GM10847 (cell line): ENCODE data around the gene HSBP1L1.

Experiments used
- POLR2A ChIP-seq: IDR thresholded peaks from 2 replicates; pipeline ENCODE4 v1.6.1; 2011; ENCODE audit not compliant: insufficient read length; ENCODE audit errors: extremely low read depth

HSBP1L1 gene

GRCh38 chr18:80006724-80007123 is 42.3 kb downstream of the HSBP1L1 start:
- no peak for TF ChIP-seq POLR2A

GRCh38 chr18:80009661-80010550 is 45.5 kb downstream of the HSBP1L1 start:
- no peak for TF ChIP-seq POLR2A

- TF ChIP-seq POLR2A = no peak
Observed at GRCh38 chr18:80010551-80010906, 46.1 kb downstream of the HSBP1L1 start.

GRCh38 chr18:80012714-80013113 is 48.3 kb downstream of the HSBP1L1 start:
- TF ChIP-seq POLR2A = no peak
